ENCODE results near the gene SDSL. TPM values are rescaled to one million over a fixed set of nuclear protein-coding genes. Genes with fewer than 3 reads are reported as not detected.

The SDSL gene
- total RNA-seq, 2 experiments from 2014 or later, result 0.47 to 0.50 TPM

GRCh38 chr12:113445544-113446171 is 23.5 kb downstream of the SDSL start:
- ATAC-seq (ENCODE audit: poor library complexity) (no peak), DNase-seq (peak in 2 of 14 experiments; percentile 23 to 28)
- H3K27me3 ChIP-seq (ENCODE audit: control insufficient read depth in 1 of 2, insufficient read depth in 2 of 2, low read length in 2 of 2), result peaks cover 4 to 10% of the 10 kb centered on the region in 2 experiments
- peaks cover 0 to 7% of the 10 kb centered on the region in 2 experiments for H3K9me3 ChIP-seq (ENCODE audit: control insufficient read depth in 1 of 2, insufficient read depth in 1 of 2, low read length in 2 of 2)
- Mint-ChIP-seq H3K9me3 (peaks cover 3% of the 10 kb centered on the region), H3K27ac (no peak overlapping the region), H3K36me3 (ENCODE audit: low read depth) (no peaks in the 10 kb centered on the region), H3K4me1 (ENCODE audit: low read depth) (no peaks in the 10 kb centered on the region), H3K4me3 (no peak overlapping the region), H3K27me3 (peaks cover 26% of the 10 kb centered on the region)
- no peak for TF ChIP-seq CTCF (IDR thresholded peaks at IDR 0.05)
- H3K36me3 ChIP-seq (ENCODE audit: insufficient read depth, low read length), result no peaks in the 10 kb centered on the region
- H3K4me1 ChIP-seq (ENCODE audit: insufficient read depth, low read length), result no peaks in the 10 kb centered on the region
- intact Hi-C loops (cut with DNase I, micrococcal nuclease), result no loop called here
- no peak overlapping the region for H3K27ac ChIP-seq (ENCODE audit: low read depth in 1 of 2, low read length in 2 of 2)
- no peak overlapping the region for H3K4me3 ChIP-seq (ENCODE audit: low read length)
- POLR2A ChIA-PET, result no interaction called here
- CTCF ChIA-PET, result no interaction called here

- ChIA-PET CTCF (no interaction called here), POLR2A (no interaction called here)
- no peaks in the 10 kb centered on the region for H3K4me1 ChIP-seq (ENCODE audit: insufficient read depth, low read length)
- Mint-ChIP-seq H3K9me3 (peaks cover 3% of the 10 kb centered on the region), H3K27me3 (peaks cover 27% of the 10 kb centered on the region), H3K4me1 (ENCODE audit: low read depth) (no peaks in the 10 kb centered on the region), H3K36me3 (ENCODE audit: low read depth) (no peaks in the 10 kb centered on the region), H3K4me3 (no peak overlapping the region), H3K27ac (no peak overlapping the region)
- DNase-seq, result no peak
- peaks cover 0 to 4% of the 10 kb centered on the region in 2 experiments for H3K9me3 ChIP-seq (ENCODE audit: control insufficient read depth in 1 of 2, insufficient read depth in 1 of 2, low read length in 2 of 2)
- H3K36me3 ChIP-seq (ENCODE audit: insufficient read depth, low read length), result no peaks in the 10 kb centered on the region
- H3K4me3 ChIP-seq (ENCODE audit: low read length), result no peak overlapping the region
- H3K27ac ChIP-seq (ENCODE audit: low read depth in 1 of 2, low read length in 2 of 2), result no peak overlapping the region
- no peak for TF ChIP-seq CTCF (IDR thresholded peaks at IDR 0.05)
- no peak for ATAC-seq (ENCODE audit: poor library complexity)
- H3K27me3 ChIP-seq (ENCODE audit: control insufficient read depth in 1 of 2, insufficient read depth in 2 of 2, low read length in 2 of 2), result peaks cover 4 to 5% of the 10 kb centered on the region in 2 experiments
- intact Hi-C loops (cut with DNase I, micrococcal nuclease), result no loop called here
Measured at GRCh38 chr12:113448873-113449272, 26.7 kb downstream of the SDSL start.

GRCh38 chr12:113449299-113449698 is 27.1 kb downstream of the SDSL start:
- ATAC-seq (ENCODE audit: poor library complexity) (no peak), DNase-seq (no peak)
- intact Hi-C loops (cut with DNase I, micrococcal nuclease), result no loop called here
- Mint-ChIP-seq H3K27ac (no peak overlapping the region), H3K36me3 (ENCODE audit: low read depth) (no peaks in the 10 kb centered on the region), H3K4me1 (ENCODE audit: low read depth) (no peaks in the 10 kb centered on the region), H3K27me3 (peaks cover 27% of the 10 kb centered on the region), H3K9me3 (peaks cover 3% of the 10 kb centered on the region), H3K4me3 (no peak overlapping the region)
- H3K27me3 ChIP-seq (ENCODE audit: control insufficient read depth in 1 of 2, insufficient read depth in 2 of 2, low read length in 2 of 2), result peaks cover 4 to 5% of the 10 kb centered on the region in 2 experiments
- ChIA-PET POLR2A (no interaction called here), CTCF (no interaction called here)
- TF ChIP-seq CTCF (IDR thresholded peaks at IDR 0.05), result no peak
- no peak overlapping the region for H3K27ac ChIP-seq (ENCODE audit: low read depth in 1 of 2, low read length in 2 of 2)
- no peak overlapping the region for H3K4me3 ChIP-seq (ENCODE audit: low read length)
- H3K9me3 ChIP-seq (ENCODE audit: control insufficient read depth in 1 of 2, insufficient read depth in 1 of 2, low read length in 2 of 2), result peaks cover 0 to 4% of the 10 kb centered on the region in 2 experiments
- no peaks in the 10 kb centered on the region for H3K4me1 ChIP-seq (ENCODE audit: insufficient read depth, low read length)
- H3K36me3 ChIP-seq (ENCODE audit: insufficient read depth, low read length), result no peaks in the 10 kb centered on the region
